H54 (cell line): ENCODE results near the gene BMP7.

Experiments
- DNase-seq: peaks from one replicate; pipeline ENCODE4 v3.0.0; 2011; ENCODE audit warnings: low spot score, mixed read lengths; ENCODE audit not compliant: insufficient read length
- FAIRE-seq: peaks from 3 replicates; lab custom pipeline; 2011; peaks lifted over from hg19 to GRCh38; lab: Jason Lieb, UNC
- POLR2A ChIP-seq: IDR thresholded peaks from 2 replicates; pipeline ENCODE4 v1.6.1; 2011; ENCODE audit warnings: low read depth, mild to moderate bottlenecking, low read length

BMP7 gene

GRCh38 chr20:57190536-57191264, 75.7 kb downstream of the BMP7 start:
- no peak for TF ChIP-seq POLR2A
- DNase-seq (peak; percentile 28), FAIRE-seq (no peak)

GRCh38 chr20:57189713-57190112, 76.7 kb downstream of the BMP7 start:
- no peak for TF ChIP-seq POLR2A
- DNase-seq, result no peak

GRCh38 chr20:57188576-57189079, 77.8 kb downstream of the BMP7 start:
- no peak for TF ChIP-seq POLR2A
- FAIRE-seq (no peak), DNase-seq (no peak)

More at GRCh38 chr20:57189713-57190112, 76.7 kb downstream of the BMP7 start:
- no peak for FAIRE-seq

- TF ChIP-seq POLR2A, result no peak
- FAIRE-seq, result no peak
- DNase-seq, result no peak
Observed at GRCh38 chr20:57188056-57188455, 78.4 kb downstream of the BMP7 start.

- no peak for TF ChIP-seq POLR2A
- DNase-seq (no peak), FAIRE-seq (no peak)
Observed at GRCh38 chr20:57187068-57187634, 79.3 kb downstream of the BMP7 start.

GRCh38 chr20:57186192-57186591, 80.2 kb downstream of the BMP7 start:
- no peak for TF ChIP-seq POLR2A
- DNase-seq (no peak), FAIRE-seq (no peak)

GRCh38 chr20:57185188-57185743, 81.2 kb downstream of the BMP7 start:
- no peak for TF ChIP-seq POLR2A
- FAIRE-seq (no peak), DNase-seq (no peak)

GRCh38 chr20:57183457-57184009, 82.9 kb downstream of the BMP7 start:
- no peak for FAIRE-seq
- no peak for TF ChIP-seq POLR2A
- no peak for DNase-seq

GRCh38 chr20:57181639-57182038, 84.8 kb downstream of the BMP7 start:
- TF ChIP-seq POLR2A, result no peak
- no peak for FAIRE-seq
- no peak for DNase-seq

GRCh38 chr20:57180954-57181353, 85.5 kb downstream of the BMP7 start:
- DNase-seq, result no peak
- FAIRE-seq, result no peak
- TF ChIP-seq POLR2A, result no peak

- FAIRE-seq, result no peak
- no peak for DNase-seq
- TF ChIP-seq POLR2A, result no peak
Observed at GRCh38 chr20:57180387-57180786, 86.1 kb downstream of the BMP7 start.

- FAIRE-seq (no peak), DNase-seq (no peak)
- no peak for TF ChIP-seq POLR2A
Observed at GRCh38 chr20:57179265-57179664, 87.2 kb downstream of the BMP7 start.

- DNase-seq, result no peak
- no peak for FAIRE-seq
- TF ChIP-seq POLR2A, result no peak
Observed at GRCh38 chr20:57178582-57179111, 87.8 kb downstream of the BMP7 start.
